Fibroblast of gingiva (primary cell): Measurements from ENCODE around the gene TBC1D20.
"Not testable (repeated sequence)": the region's sequence is repeated elsewhere in the genome, so short reads cannot be mapped to it uniquely, and the experiment has no call there.

Experiments
- DNase-seq: peaks from one replicate; pipeline ENCODE4 v3.0.0-alpha.2; 2011; ENCODE audit warnings: low read depth

Gene TBC1D20

GRCh38 chr20:462199-462991 lies at the start of gene TBC1D20:
Gene TBC1D20, minus strand, starts transcription at chr20:462533. Its CDS starts 128 bp downstream, at chr20:462405.
- DNase-seq = peak; percentile 79

- not testable (repeated sequence) for DNase-seq
Observed at GRCh38 chr20:510328-511057, 48.2 kb upstream of the TBC1D20 start.

GRCh38 chr20:508364-508787 lies 46.0 kb upstream of the TBC1D20 start:
- DNase-seq = not testable (repeated sequence)

GRCh38 chr20:507761-508332 lies 45.5 kb upstream of the TBC1D20 start:
- DNase-seq = no peak

- DNase-seq = no peak
Observed at GRCh38 chr20:507006-507758, 44.8 kb upstream of the TBC1D20 start.

GRCh38 chr20:504632-505075 lies 42.3 kb upstream of the TBC1D20 start:
- DNase-seq = no peak

- no peak for DNase-seq
Observed at GRCh38 chr20:503048-503737, 40.9 kb upstream of the TBC1D20 start.

- DNase-seq = peak; percentile 75
Observed at GRCh38 chr20:497979-498378, 35.6 kb upstream of the TBC1D20 start.

GRCh38 chr20:496126-496696 lies 33.9 kb upstream of the TBC1D20 start:
- DNase-seq = peak; percentile 98

GRCh38 chr20:492159-492558 lies 29.8 kb upstream of the TBC1D20 start:
- no peak for DNase-seq

GRCh38 chr20:487655-488054 lies 25.3 kb upstream of the TBC1D20 start:
- no peak for DNase-seq

GRCh38 chr20:483815-484644 lies 21.7 kb upstream of the TBC1D20 start:
- DNase-seq = no peak

GRCh38 chr20:481167-481566 lies 18.8 kb upstream of the TBC1D20 start:
- no peak for DNase-seq

GRCh38 chr20:480044-480443 lies 17.7 kb upstream of the TBC1D20 start:
- no peak for DNase-seq

- DNase-seq = peak; percentile 38
Observed at GRCh38 chr20:479487-479886, 17.2 kb upstream of the TBC1D20 start.

GRCh38 chr20:478949-479429 lies 16.7 kb upstream of the TBC1D20 start:
- DNase-seq = peak; percentile 41

- DNase-seq = peak; percentile 40
Observed at GRCh38 chr20:478010-478948, 15.9 kb upstream of the TBC1D20 start.

GRCh38 chr20:476561-477249 lies 14.4 kb upstream of the TBC1D20 start:
- DNase-seq = not testable (repeated sequence)
